Stimulated activated CD8-positive, alpha-beta memory T cell treated with anti-CD3 and anti-CD28 coated beads, Interleukin-15, amount 100 ng/mL, for 1 hour (primary cell): ENCODE results near the gene MACROD1.
A peak's percentile ranks its signal among the peaks of the same experiment; 100 is the strongest.
"Not testable (repeated sequence)": the region's sequence is repeated elsewhere in the genome, so short reads cannot be mapped to it uniquely, and the experiment has no call there.

Experiments used
- DNase-seq: peaks from one replicate; pipeline ENCODE4 v3.0.0-alpha.2; 2020; ENCODE audit warnings: low read depth

The MACROD1 gene

DNA sequence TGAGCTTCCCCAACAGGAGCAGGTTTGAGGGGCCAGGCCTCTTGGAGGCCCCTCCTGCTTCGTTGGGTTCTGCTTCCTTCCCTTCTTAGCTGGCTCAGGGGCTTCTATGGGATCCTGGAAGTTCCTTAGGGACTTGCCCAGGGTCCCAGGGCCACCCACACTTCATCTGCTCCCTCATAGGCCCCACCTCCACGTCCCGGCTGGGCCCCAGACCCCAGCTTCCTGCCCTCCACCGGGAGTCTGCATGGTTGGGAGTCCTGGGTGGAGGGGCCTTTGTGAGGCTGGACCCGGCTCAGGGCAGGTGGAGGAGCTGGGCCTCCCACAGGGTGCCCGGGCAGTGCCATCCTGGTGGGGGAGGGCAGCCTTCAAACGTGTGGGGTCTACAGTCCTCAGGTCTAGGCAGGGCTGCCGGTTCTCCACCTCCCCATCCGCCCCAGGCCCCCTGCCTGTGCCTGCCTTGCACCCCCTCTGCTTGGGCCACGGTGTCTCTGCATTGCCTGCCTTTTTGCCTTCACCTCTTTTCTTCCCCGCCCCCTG is 168.0 kb downstream of the MACROD1 start:
- no peak for DNase-seq

DNA sequence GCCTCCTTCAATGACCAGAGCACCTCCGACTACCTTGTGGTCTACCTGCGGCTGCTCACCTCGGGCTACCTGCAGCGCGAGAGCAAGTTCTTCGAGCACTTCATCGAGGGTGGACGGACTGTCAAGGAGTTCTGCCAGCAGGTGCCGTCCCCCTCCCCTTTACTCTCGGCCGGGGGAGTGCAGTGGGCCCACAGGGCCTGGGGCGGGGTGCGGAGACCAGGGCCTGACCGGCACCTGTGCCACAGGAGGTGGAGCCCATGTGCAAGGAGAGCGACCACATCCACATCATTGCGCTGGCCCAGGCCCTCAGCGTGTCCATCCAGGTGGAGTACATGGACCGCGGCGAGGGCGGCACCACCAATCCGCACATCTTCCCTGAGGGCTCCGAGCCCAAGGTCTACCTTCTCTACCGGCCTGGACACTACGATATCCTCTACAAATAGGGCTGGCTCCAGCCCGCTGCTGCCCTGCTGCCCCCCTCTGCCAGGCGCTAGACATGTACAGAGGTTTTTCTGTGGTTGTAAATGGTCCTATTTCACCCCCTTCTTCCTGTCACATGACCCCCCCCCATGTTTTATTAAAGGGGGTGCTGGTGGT is 168.7 kb downstream of the MACROD1 start:
- no peak for DNase-seq

DNA sequence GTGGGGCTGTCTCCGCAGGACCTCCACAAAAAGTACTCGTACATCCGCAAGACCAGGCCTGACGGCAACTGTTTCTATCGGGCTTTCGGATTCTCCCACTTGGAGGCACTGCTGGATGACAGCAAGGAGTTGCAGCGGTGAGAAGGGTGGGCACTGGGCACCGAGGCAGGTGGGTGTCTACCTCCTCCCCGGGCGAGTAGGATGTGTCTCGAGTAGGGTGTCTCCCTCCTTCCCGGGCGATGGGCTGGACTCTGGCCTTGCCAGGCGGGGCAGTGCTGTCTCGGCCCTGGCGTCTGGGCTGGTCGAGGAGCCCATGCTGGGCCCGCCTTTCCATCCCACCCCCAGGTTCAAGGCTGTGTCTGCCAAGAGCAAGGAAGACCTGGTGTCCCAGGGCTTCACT is 169.4 kb downstream of the MACROD1 start:
- DNase-seq, result no peak

DNA sequence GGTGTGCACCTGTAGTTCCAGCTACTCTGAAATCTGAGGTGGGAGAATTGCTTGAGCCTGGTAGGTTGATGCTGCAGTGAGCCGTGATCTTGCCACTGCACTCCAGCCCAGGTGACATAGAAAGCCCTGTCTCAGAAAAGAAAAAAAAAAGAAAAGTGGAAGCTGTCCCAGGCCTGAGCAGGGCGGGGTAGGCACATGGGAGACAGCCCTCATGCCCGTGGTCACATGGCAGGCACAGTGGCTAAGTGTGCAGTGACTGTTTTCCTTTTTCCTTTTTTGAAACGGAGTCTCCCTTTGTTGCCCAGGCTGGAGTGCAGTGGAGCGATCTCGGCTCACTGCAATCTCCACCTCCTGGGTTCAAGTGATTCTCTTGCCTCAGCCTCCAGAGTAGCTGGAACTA is 171.9 kb downstream of the MACROD1 start:
- no peak for DNase-seq

DNA sequence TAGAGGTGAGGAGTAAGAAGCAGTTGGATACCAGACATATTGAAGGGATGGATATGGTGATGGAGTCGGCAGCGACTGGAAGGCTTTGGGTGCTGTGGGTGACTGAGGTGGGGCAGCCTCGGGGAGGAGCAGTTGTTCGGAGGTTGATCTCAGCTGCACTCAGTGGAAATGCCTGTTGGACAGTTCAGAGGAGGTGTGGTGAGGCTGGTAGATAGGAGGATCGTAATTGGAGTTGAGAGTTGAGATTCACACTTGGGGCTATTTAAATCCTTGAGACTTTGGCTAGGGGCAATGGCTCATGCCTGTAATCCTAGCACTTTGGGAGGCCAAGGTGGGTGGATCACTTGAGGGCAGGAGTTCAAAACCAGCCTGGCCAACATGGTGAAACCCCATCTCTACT is 172.8 kb downstream of the MACROD1 start:
- DNase-seq, result no peak

DNA sequence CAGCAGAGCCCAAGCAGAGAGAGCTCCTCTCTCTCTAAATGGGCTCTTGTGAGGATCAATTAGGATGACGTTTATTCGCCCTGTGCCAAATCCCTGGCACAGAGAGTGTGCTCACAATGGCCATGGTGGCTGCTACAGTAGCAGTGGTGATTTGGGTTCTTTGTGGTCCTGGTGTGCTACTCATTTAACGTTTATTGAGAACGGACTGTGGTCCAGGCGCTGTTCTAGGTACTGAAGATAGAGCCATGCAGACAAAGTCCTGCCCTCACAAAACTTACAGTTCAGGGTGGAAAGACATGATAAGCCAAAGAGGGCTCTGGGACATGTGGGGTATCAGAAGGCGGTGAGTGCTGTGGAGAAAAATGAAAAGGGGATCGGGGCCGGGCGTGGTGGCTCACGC is 174.4 kb downstream of the MACROD1 start:
- no peak for DNase-seq

DNA sequence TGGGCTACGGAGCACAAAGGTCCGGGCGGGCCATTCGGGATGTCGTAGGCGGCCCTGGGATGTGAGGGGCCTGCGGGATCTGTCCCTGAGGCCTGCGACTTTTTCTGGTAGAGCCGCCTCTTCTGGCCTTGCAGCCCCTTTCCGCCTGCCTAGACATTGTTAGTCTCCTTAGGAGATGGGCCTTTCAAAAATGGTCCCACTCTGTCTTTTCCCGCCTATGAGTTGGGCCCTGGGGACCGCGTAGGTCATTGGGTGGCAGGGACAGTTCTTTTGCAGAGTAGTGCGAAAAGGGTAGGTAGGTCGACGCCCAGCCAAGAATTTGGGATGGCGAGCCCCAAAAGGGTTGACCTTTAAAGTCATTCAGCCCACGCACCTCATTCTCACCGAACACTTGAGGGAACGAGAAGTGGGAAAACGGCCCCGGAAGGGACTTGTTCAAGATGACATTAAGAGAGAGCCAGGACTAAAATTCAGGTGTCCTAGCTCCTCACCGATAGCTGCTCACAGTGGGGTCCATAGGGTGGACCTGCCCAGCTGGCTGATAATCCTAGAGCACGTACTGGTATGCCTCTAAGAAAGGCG is 178.9 kb downstream of the MACROD1 start:
- no peak for DNase-seq

DNA sequence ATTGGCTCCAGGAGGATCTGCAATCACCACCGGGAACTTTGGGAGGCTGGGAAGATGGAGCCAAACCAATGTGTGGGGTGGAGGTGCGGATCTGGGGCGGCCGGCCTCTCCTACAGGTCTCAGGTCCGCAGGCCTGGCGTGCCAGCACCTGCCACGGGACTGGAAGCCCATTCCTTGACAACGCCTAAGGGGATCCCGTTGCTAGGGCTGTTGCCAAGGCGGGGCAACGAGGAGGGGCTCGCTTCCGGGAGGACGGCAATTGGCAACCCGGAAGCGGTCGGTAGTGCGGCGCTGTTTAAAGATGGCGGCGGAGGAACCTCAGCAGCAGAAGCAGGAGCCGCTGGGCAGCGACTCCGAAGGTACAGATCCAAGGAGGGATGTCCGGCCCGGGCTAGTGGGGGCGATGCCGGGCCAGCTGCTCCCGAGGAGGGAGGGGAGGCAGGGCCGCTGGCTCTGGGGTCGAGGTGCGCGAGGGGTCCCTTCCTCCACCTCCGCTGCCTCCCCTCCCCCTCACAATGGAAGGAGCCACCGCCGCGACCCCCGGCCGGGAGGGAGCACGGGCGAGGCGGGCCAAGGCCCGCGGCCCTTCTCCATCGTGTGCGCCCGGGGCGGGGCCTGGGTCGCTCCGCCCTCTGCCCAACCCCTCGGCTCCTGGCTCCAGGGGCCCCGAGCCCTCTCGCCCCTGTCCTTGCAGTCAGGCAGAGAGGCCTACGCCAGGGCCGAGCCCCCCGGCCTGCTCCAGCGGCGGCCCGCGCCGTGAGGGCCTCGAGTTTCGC is 179.6 kb downstream of the MACROD1 start, which contains the start of gene OTUB1:
TSS of gene OTUB1 (plus strand) at position 283 of the 776 bp plus-strand sequence. CDS start at position 302, 19 bp downstream.
- DNase-seq, result peak; percentile 72

DNA sequence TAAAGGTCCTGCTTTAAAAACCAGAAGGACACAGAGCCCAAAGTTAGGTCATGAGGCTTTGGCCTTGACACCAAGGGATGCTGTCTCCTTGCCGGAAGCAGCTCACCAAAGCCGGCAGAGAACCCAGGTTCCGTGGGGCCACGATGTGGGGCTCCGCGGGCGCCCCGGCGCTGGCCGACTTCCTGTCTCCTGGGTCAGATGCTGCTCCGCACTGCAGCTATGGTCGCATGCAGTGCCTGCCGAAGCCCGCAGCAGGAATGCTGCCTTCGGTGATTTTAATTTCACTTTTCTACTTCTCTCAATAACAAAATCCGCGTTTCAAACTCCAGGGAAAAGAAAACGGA is 180.1 kb downstream of the MACROD1 start:
- DNase-seq, result peak; percentile 29

DNA sequence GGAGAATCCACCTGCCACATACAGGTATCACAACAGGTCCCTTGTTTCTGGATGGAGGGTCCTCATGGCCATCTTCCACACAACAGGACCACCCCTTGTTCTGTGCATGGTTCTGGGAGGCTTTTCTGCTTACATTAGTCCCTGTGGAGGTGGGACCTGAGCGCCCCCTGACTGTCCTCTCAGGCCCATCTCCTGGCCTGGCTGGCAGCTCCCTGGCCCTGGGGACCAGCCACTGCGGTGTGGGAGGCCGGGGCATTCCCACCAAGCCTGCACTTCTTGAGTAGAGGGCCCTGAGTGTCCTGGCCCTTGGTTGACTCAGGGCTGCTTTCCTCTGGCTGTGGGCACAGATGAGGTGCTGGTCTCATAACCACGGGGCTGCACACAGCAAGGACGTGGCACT is 186.5 kb downstream of the MACROD1 start:
- DNase-seq, result no peak

DNA sequence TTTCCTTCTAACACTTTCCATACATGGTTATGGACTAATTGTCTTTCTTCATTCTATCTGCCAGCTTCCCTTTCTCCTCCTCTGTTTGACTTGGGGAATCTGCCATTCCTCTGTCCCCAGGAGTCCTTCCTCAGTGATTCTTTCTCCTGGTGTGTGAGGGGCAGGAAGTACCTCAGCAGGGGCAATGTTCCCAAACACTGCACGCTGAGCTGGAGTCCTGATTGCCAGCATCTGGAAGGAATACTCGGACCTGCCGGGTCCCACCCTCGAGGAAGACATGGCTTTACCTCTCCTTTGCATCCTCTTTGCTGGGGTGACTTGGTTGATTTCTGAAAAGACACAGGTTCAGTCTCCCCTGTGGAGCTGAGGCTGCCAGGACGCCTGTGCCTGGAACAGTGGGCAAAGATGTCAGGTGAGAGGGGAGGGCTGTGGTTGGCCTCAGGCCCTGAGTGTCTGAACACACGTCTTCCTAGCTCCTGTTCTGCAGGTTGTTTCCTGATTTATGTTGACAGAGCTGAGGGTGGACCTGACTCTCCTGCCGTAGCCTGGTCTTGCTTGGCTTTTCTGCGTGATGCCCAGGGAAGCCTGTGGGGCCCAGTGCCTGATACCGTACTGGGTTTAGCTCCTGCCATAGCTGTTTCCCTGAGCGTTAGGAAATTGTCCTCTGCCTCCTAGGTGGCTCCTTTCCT is 187.2 kb downstream of the MACROD1 start:
- no peak for DNase-seq

DNA sequence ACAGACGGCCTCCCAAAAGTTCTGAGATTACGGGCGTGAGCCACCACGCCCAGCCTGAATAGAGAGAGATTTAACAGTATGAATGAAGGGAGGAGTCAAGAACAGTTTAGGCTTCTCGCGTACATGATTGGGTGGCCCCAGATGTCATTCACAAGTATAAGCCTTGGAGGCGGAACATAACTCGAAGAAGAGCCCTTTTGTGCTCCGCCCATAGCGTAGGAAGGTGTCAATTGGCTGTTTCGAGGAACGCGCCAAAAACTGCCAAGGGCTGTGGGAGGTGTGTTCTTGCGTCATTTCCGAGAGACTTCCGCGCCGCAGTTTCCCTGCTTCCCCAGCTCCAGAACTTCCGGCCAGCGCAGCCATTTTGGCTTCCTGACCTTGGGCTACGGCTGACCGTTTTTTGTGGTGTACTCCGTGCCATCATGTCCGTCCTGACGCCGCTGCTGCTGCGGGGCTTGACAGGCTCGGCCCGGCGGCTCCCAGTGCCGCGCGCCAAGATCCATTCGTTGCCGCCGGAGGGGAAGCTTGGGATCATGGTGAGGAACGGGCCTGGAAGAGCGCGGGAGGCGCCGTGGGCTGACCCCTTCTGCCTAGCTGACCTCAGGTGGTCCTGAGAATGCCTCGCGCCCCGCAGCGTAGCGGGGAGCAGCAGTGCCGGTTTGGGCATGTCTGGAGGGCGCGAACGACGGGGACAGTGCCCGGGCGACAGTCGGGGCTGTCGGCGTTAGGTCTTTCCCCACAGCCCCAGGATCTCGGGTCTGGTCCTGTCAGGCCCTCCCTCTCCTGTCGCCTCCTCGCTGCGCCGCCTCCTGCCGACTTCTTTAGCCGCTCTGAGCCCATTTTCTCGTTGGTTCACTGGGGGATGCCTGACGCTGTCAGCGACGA is 191.4 kb downstream of the MACROD1 start, which contains the start of gene COX8A:
TSS of gene COX8A (plus strand) at position 362 of the 885 bp plus-strand sequence. CDS start at position 423, 61 bp downstream.
- DNase-seq, result peak; percentile 90

DNA sequence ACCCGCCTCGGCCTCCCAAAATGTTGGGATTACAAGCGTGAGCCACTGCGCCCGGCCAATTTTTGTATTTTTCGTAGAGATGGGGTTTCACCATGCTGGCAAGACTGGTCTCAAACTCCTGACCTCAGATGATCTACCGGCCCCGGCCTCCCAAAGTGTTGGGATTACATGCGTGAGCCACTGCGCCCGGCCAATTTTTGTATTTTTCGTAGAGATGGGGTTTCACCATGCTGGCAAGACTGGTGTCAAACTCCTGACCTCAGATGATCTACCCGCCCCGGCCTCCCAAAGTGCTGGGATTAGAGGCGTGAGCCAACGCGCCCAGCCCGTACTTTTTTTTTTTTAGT is 192.0 kb downstream of the MACROD1 start:
- not testable (repeated sequence) for DNase-seq

DNA sequence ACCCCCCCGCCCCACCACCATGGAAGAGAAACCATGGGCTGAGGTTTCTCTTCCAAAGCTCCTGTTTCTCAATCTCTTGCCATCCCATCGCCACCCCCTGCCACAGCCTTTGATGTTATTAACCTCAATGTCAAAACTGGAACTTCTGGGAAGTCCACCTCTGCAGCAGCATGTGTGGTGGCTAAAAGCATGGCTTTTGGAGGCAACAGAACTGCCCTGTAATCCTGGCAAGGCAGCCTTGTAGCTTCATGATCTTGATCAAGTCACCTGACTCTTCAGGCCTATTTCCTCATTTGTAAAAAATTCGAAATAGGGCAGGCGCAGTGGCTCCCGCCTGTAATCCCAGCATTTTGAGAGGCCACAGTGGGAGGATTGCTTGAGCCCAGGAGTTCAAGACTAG is 195.0 kb downstream of the MACROD1 start:
- DNase-seq, result no peak

DNA sequence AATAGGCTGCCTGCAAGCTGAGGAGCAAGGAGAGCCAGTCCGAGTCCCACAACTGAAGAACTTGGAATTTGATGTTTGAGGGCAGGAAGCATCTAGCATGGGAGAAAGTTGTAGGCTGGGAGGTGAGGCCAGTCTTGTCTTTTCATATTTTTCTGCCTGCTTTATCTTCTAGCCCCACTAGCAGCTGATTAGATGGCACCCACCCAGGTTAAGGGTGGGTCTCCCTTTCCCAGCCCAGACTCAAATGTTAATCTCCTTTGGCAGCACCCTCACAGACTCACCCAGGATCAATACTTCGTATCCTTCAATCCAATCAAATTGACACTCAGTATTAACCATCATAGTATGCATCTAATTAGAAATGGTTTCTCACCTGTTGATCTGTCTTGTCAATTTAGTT is 196.5 kb downstream of the MACROD1 start:
- no peak for DNase-seq

DNA sequence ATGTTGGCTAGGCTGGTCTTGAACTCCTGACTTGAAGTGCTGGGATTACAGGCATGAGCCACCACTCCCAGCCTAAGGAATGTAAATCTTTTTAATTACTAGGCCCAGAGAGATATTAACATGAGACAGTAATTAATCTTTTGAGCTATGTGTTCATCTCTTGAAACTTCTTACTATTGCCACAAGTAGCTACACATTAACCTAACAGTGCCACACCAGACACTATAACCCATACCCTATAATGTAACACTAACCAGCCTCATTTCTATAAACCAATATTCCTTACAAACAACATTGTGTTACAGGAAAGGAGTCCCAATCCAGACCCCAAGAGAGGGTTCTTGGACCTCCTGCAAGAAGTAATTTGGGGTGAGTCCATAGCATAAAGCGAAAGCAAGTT is 199.5 kb downstream of the MACROD1 start:
- DNase-seq, result no peak

DNA sequence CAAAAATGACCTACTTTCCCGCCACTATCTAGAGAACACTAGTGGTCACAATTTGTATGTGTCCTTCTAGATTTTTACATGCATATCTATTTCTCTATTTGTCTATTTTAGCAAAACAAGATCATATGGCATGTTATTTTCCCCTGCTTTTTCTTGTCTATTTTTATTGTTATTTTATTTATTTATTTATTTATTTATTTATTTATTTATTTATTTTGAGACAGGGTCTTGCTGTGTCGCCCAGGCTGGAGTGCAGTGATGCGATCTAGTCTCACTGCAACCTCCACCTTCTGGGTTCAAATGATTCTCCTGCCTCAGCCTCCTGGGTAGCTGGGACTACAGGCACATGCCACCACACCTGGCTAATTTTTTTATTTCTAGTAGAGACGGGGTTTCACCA is 202.0 kb downstream of the MACROD1 start:
- DNase-seq, result not testable (repeated sequence)

DNA sequence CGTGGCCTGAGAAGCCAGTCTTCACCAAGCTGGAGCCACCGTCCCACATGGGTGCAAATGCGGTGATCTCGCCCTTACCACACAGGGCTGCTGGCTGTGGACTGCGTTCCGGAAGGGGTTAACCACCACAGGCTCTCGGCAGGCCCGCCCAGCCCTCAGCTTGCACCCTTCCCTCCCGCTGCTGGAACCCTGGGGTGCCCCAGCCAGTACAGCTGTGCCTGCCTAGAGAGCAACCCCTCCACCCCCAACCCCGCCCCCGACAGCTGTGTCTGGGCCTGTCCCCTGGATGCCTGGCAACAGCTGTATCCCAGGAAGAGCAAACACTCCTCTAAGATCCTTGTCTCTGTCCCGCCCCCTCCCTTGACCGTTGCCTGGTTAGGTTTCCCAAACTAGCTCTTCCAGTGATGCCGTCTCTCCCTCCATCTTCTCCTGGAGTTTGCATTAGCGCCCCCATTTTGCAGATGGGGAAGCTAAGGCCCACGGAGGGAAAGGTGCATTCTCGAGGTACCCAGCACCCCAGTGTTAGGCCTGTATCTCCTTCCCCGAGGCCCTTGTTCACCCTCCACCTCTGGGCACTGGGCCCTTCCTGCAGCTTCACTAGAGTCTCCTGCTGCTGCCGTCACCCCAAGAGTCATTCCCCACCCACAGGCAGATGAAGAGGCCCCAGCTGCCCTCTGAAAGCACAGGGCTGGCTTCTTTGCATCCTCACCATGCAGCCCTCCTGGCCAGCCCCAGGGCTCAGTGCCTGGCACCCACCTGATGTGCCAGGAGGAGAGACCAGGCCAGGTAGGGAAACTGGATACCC is 204.1 kb downstream of the MACROD1 start:
- no peak for DNase-seq

DNA sequence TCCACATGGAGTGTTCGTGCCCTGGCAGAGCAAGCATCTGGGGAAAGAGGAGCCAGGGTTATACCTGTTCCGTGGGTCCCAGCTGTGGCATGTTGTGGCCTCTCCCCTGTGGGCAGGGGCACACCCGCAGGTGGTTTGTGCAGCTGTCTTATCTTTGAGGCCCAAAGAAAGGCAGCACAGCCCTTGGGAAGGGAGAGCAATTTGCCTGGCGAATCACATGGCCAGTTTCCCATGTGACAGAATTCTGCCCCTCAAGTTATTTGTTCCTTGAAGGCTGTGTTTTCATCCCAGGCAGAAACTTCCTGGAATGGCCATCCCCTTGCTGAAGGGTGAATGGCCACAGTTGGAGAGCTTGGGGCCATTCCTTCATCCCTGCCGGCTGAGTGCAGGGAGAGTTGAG is 207.9 kb downstream of the MACROD1 start:
- DNase-seq, result no peak

DNA sequence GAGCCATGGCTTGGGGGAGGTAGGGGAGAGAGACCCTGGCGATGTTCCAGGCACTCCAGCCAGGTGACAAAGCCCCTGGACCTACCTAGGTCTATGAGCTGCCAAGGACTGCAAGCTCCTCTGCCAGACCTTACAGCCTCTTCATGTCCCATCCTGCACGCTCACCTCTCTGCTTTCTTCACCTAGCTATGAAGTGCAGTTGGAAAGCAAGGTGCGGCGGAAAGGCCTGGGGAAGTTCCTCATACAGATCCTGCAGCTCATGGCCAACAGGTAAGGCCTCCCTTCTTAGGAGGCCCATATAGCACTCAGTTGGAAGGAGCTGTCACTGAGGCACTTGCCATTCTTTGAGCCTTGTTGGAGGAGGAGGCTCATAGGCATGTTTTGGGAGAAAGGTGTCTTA is 213.3 kb downstream of the MACROD1 start:
- DNase-seq, result no peak
